NCI-H128 (cell line): Measurements from ENCODE around the gene POLD4.

Experiments used
- DNase-seq: peaks from one replicate; lab custom pipeline; 2025; ENCODE audit not compliant: unreplicated experiment; lab: John Stamatoyannopoulos, UW

The POLD4 gene

DNA sequence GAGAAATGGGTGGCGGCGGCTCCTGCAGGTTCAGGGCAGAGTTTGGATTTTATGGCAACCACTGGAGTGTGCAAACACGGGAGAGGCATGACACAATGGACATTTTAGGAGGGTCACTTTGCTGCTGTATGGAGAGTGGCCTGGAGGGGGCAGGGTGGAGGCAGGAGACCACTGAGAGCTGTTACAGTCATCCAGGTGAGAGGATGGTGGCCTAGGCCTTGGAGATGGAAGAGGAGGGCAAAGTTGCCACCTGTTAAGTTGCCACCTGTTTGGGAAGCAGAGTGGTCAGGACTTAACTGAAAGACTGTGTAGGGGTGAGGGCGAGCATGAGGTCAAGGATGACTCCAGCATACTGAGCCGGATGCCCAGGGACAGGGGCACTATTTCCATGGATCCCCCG lies 36.1 kb upstream of the POLD4 start:
- no peak for DNase-seq

DNA sequence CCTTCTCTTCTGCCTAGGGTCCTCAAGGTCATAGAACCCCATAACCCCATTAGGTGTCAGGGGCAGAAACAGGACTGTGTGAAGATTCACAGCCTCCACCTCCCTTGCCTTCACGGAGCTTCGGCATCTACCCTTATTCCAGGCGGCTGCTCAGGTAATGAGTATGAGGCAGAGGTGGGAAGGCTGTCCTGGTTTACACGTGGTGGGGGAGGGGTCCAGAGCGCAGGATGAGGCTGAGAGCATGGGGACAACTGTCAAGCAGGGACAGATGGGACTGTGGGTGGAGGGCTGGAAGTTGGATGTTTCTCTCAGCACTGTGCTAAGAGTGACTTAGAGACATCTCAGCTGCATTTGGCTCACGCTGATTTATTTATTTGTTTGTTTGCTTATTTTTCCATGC lies 34.2 kb upstream of the POLD4 start:
- no peak for DNase-seq

DNA sequence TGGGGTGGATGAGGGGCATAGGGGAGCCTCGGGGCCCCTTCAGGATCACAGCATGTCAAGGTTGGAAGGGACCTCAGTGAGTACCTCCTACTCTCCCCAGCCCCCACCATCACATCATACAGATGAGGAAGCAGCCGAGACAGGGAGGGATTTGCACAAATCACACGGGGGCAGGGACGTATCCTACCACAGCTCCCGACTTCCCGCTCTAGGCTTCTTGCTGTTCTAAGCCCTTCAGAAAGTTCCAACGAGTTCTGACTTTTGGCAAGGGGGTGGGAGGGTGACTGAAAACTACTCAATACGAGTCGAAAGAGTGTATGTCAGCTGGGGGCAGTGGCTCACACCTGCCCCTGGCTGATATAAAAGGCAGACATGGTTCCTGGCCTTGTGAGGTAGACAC lies 33.7 kb upstream of the POLD4 start:
- DNase-seq, result no peak

DNA sequence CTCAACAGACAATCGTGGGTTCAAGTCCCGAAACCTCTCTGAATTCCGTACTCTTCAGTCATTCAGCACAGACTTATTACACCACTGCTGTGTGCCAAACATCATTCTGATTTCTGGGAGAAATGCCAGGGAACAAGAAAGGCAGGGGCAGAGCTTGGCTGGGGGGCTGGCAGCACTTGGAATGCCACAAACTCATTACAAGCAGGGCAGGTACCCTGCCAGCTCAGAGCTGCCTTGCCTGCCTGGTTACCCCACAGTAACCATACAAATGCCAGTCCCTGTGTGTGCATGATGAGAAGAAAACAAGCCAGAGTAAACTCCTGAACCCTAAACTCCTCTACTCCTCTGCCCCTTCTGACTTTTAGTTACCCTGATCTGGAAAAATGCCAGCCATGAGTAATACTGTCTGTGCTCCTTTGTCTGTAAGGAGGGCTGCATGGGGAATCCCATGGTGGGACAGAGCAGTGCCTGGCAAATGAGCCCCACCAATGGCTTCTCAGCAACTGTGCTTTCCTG lies 31.6 kb upstream of the POLD4 start:
- DNase-seq, result no peak

DNA sequence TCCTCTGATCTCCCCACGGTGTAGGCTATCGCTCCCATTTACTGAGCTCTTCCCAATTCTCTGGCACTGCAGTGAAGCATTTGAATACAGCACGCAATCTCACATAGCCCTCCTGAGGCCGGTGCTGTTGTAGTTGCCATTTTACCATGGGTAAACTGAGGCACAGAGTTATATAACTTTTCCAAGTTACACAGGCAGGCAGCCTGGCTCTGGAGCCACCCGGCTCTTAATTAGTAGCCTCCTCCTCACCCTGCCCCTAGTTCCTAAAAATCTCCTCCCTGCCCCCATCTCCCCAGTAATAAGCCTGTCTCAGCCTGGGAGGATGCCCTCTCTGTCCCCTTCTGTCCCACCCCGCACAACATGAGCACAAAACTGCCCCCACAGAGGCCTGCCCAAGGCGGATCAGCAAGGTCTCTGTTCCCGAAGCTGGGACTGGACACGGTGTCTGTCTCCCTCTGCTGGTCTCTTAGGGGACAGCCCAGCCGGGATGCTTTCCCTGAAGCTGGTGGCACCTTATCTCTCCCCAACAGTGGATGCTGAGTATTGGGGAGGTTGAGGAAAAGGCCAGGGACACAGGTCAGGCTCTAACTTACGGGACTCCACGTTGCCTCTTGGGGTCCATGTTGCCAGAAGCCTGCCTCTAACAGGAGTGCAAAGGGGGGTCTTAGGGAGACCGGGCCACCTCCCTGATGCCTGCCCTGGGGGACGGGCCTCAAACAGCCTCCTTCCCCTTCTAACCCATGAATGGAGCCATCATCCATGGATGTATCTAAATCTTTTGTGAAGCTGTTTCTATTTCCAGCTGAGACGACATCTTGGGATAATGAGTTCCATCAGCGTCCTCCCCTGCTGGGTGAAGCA lies 29.2 kb upstream of the POLD4 start:
- peak; percentile 48 for DNase-seq

DNA sequence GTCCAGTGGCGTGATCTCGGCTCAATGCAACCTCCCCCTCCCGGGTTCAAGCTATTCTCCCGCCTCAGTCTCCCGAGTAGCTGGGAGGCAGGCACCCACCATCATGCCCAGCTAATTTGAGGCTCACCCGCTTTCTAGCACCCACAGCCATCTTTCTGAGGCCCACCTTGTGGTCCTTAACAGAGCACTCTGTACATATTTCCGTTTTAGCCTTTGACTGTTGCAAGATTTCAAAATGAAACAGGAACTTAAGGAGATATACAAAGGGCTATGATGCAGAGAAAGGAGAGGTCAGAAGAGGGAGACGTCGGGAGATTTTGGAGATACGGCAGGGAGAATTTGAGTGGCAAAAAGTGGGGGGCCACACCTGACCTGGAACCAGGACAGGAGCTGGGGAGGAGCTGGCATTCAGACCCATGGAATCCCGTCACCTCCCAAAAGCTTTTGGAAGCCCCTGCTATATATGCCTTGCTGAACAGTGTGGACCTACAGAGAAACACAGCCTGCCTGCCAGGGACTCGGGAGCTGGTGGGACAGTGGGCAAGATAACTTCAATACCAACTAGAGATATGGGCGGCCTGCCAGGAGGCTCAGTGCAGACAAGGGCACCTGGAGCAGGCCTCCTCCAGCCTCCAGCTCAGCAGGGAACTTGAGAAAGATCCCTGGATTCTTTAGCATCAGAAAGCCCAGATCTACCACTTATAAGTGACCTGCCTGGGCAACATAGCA lies 28.1 kb upstream of the POLD4 start:
- no peak for DNase-seq

DNA sequence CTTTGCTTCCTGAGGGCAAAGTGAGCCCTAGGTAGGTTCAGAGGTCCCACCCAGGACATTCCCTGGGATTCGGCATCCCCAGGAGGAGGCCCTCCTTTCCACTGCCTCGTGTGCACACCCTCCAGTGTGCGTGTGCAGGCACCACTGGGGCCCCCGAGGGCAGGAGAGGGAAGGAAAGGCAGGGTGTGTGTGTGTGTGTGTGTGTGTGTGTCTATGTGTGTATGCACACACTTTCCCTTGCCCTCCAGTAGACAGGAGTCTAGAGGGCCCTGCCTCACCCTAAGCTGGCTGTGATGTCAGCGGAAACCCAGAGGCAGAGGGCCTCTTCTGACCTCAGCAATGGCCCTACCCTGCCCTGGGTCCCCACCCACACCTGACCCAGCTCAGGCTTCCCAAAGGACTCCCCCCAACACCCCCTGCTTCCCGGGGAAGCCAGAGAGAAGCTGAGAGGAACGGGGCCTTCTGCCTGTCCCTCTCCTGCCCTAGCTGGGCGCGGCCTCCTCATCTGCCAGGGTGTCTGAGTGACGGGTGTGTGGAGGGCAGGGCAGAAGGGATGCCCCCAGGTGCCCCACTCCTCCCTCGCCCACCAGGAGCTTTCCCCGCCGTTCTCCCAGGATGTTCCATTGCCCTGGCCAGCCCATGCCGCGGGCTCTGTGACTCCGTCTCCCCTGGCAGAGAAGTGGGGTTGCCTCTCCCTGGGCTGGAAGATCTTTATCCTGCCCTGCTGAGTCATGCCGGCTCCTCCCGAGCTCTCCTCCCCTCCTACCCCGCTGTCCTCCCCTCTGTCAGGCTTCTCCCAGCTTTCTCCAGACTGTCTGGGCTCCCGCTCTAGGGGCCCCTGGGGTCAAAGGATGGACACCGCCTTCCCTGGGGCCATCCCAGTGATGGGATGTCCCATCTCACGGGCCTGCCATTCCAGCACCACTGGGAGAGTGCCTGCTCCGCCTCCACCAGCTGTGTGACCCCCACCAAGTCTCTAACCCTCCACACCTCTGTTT lies 26.0 kb upstream of the POLD4 start:
- DNase-seq, result no peak

DNA sequence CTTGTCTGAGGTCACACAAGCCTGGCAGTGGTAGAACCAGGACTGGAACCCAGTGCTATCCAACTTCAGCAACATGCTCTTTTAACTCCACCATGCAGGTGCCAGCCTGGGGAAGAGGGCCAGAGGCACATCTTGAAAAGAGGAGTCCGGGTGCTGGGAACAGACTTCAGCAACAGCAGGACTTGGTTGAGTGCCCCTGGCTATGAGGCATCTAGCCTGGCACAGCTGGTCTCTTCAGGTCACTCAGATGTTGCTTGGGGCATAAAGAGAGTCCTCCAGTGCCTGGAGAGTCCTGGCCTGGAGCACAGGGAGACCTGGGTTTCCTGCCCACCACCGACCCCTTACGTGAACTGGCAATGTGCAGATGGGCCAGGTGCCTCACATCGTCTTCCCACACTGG lies 25.2 kb upstream of the POLD4 start:
- no peak for DNase-seq

DNA sequence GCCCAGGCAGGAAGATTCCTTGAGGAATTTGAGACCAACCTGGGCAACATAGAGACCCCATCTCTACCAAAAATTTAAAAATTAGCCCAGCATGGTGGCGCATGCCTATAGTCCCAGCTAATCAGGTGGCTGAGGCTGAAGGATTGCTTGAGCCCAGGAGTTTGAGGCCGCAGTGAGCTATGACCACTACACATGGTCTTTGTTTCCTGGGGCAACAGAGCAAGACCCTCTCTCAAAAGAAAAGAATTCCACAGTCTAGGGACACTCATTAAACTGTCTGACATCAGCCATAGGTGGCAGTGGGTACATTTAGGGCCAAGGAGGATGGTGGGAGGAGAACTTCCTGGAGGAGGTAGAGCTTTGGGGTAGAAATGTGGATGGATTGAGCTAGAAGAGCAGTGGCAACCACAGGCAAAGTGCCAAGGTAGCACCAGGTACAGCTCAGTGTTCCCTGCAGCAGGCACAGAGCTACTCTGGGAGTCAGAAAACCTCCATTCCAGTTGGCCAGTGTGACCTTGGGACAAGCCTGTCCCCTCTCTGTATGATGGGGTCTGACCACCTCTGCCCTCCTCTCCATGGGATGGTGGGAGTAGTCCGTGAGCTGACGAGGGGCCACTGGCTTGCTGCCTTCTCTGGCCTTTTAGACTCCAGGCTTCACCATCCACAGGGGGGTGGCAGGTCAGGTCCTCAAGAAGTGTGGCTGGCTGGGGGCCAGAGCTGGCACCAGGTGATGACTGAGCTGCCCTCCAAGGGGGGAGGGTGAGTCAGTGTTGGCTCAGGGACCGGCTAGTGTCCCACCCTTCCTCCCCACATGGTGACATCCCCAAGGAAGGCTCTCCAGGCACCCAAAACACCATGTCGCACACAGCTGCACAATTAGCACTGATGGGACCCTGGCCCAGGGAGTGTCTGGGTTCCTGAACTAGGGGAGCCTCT lies 23.8 kb upstream of the POLD4 start:
- no peak for DNase-seq

DNA sequence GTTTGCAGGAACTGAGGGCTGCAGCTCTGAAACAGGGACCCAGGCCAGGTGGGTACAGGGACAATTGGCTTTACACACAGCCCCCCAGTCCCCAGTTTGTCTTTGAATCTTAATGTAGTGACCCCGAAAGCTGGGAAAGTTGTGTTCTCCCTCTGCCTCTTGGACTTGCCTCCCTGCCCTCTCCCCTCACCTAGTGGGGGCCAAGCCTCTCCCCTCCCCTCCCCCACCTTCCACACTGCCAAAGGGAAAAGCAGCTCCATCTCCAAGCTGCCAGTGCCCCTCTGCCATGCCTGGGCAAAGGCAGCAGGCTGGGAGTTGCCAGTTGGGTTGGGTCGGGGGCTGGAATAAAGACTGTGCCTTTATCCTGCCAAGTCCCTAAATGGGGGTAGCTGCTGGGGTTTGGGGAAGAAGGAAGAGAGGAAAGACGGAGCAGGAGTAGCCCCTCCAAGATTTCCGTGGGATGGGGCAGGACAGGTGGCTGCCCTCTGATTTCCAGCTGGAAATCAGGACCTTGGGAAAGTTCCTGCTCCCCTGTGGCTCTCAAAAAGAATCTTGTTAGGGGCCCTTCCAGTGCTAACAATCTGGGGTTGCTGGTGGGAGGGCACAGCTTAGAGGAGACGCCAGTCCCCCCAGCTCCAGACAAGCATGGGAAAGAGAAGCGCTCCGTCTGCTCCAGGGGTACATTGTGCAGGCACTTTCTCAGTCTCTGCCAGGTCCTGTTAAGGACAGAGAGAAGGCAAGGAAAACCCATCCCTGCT lies 22.9 kb upstream of the POLD4 start:
- no peak for DNase-seq

DNA sequence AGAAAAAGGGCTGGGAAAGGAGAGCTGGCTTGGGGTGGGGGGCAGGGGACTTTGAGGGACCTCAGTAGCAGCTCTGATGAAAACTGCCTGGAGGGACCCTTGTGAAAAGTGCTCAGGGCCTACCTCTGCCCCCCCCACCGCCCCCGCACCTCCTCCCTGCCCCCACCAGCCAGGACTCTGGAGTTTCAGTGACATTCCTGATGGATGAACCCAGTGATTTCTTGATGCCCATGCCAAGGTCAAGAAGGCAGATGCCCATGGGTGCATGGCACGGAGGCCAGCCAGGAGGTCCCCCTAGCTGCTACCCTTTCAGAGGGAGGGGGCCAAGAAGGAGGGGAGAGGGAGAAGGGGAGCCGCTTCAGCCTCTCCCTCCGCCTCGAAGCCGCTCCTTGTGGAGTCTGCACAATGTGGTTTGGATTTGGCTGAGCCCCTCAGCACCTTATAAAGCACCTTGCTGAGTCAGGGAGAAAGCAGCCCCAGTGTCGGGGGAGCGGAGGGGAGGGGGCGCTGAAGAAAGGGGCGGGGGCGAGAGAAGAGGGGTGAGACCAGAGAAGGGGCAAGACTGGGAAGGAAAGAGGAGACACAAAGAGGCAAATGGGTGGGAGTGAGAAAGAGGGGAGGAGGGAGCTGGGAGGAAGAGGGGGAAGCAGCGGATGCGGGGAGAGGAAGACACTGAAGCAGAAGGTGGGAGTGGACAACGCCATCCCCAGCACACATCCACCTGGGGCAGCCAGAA lies 22.1 kb upstream of the POLD4 start:
- no peak for DNase-seq

DNA sequence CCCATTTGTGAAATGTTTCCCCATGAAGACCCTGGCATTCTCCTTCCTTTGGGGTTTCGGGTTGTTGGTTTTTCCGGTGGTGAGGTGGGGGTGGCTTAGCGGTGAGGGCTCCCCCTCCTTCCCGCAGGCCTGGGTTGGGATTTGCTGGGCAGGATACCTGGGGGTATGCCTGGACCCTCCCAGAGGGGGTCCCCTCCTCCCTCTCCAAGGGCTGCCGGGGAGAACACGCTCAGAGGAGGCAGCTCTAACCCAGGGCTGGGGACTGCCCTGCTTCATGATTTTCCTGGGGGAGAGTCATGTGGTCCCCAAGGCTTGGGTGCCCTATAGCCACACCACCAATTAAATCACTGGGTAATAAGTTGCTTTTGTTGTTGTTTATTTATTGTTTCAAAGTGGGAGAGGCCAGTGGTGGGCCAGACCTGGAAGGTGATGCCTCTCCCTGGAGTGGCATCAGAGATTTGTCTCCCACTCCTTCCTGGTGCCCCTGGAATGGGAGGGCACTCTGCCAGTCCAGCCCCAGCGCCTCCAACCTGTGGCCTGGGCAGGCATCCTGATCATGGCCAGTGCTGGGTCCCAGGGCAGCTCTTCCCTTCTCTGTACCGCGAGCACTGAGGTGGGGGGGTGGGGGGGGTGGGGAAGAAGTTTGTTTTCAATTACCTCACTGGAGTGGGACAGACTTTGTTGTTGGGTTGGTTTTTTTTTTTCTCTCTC lies 21.4 kb upstream of the POLD4 start:
- DNase-seq, result no peak

DNA sequence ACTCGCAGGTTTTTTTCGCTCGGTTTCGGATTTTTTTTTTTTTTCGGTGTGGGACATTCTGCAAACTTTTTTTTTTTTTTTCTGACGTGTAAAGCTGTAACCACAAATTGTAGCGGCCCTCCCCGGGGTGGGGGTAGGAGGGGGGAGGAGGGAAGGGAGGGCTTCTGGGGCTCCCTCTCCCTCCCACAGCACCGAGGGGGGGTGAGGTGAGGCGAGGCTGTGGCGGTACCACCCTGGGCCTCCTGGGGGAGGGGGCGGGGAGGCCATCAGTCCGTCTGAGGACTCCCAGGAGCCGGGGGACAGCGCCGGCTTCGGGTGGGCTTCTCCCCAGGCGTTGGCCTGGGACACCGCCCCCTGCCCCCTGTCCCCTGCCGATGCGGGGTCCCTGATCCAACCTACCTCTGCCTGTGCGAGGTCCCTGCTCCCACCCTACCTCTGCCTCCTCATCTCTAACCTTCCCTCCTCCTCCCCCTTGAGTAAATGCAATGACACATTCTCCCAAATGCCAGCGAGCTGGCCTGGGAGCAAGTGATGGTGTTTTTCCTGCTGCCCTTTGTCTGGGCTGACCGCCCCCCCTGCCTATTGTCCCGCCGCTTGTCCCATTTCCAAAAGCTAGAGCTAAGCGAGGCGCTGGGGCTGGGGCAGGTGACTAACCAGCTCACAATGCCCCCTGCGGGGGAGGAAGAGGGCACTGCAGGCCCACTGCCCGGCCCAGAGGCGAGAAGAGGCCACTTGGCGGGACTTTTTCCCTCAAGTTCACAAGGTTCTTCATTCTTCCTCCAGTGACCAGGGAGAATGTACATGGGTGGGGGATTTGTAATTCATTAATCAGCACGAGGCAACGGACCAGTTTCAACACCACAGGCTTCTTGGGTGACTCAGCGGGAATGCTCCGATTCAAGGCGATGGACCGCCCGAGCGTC lies 20.6 kb upstream of the POLD4 start:
- DNase-seq, result no peak

DNA sequence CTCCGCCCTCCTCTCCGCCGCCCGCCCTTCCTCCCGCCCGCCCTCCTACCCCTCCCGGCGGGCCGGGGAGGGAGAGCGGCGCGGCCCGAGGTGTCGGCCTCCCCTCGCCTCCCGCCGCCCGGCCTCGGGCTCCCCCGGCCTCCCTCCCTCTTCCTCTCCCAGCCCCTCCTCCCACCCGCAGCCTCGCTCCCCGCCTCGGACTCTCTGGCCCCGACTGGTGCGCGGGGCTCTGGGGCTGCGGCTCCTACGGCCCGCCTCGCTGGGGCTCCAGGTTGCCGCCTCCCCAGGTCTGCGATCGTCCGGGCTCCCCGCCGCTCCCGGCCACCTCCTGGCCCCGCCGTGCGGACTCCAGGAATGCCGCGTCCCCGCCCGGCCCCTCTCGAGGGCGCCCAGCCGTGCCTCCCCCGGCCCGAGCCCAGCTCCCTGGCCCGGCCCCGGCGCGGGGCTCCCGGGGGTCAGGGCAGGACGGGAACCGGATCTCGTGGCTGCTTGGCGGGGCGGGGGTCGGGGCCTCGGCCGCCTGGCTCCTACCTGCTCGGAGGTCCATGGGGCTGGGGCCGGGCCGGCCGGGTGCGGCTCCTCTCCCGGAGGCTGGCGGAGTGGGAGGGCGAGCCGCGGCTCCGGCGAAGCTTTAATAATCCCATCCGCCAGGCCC lies 19.8 kb upstream of the POLD4 start, which contains the start of gene CLCF1:
TSS of gene CLCF1 (minus strand) at position 606 of the 655 bp plus-strand sequence. CDS start at position 547, 59 bp downstream.
- DNase-seq, result no peak

DNA sequence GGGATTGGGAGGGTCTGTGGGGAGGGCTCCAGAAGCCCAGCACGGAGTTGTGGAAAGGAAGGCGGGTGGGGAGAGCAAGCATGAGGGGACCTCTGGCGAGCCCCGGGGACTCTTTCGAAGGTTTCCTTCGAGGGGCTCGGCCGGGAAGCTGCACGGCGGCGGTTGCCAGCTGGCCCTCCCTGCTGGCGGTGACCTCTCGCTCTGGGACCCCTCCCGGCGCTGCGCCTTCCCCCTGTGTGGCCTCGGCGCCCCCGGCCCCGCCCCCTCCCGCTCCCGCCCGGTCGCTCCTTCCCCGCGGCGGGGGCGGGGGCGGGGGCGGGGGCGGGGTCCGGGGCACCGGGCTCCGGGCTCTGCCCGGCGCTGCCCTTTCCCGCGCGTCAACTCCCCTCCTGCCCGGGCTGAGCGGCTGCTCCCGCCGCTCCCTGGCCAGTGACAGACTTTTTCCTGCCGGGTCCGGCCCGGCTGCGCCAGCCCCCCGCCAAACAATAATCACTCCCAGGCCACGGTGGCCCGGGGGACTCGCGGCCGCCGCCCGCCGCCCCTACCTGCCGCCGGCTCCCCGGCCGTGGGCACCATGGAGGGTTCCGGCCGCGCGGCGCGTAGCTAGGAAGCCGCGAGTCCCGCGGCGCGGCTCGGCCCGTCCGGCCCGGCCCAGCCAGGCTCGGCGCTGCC lies 19.1 kb upstream of the POLD4 start:
- no peak for DNase-seq

DNA sequence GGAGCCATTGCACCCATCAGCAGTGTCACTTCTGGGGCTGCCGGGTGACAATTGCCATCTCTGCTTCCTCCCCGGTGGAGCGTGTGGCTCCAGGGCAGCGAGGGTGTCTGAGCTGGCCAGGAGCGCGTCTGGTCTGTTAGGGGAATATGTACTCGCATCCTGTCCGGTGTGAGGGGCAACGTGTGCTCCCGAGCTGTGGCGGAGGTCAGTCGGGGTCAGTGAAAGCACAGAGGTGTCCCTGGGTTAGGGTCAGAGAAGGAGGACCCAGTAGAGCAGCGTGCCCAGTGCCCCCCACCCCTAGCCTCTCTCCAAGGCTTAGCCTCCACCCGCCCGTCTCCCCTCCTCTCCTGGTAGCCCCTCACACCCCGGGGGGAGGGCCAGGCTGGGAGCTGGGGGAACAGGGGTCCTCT lies 18.6 kb upstream of the POLD4 start:
- DNase-seq, result no peak
